GM19193 (cell line): ENCODE results near the gene SLC1A7.

Experiments
- POLR2A ChIP-seq: IDR thresholded peaks from 4 replicates; pipeline ENCODE4 v1.6.1; 2011; ENCODE audit not compliant: insufficient read depth, insufficient read length; ENCODE audit errors: extremely low read depth

SLC1A7 gene

GRCh38 chr1:53081384-53082066, 60.9 kb downstream of the SLC1A7 start:
- TF ChIP-seq POLR2A: no peak

- no peak for TF ChIP-seq POLR2A
Observed at GRCh38 chr1:53080769-53081168, 61.7 kb downstream of the SLC1A7 start.

GRCh38 chr1:53080041-53080440, 62.4 kb downstream of the SLC1A7 start:
- TF ChIP-seq POLR2A: no peak

- no peak for TF ChIP-seq POLR2A
Observed at GRCh38 chr1:53079251-53079650, 63.2 kb downstream of the SLC1A7 start.

- TF ChIP-seq POLR2A: no peak
Observed at GRCh38 chr1:53078333-53079101, 63.9 kb downstream of the SLC1A7 start.

- TF ChIP-seq POLR2A: no peak
Observed at GRCh38 chr1:53077599-53077965, 64.9 kb downstream of the SLC1A7 start.

- no peak for TF ChIP-seq POLR2A
Observed at GRCh38 chr1:53076721-53077598, 65.5 kb downstream of the SLC1A7 start.

GRCh38 chr1:53076165-53076564, 66.3 kb downstream of the SLC1A7 start:
- no peak for TF ChIP-seq POLR2A

- TF ChIP-seq POLR2A: no peak
Observed at GRCh38 chr1:53075761-53076163, 66.7 kb downstream of the SLC1A7 start.

- no peak for TF ChIP-seq POLR2A
Observed at GRCh38 chr1:53075206-53075605, 67.2 kb downstream of the SLC1A7 start.

GRCh38 chr1:53074313-53075154, 67.9 kb downstream of the SLC1A7 start:
- no peak for TF ChIP-seq POLR2A

- TF ChIP-seq POLR2A: no peak
Observed at GRCh38 chr1:53073868-53074311, 68.5 kb downstream of the SLC1A7 start.

- TF ChIP-seq POLR2A: no peak
Observed at GRCh38 chr1:53073287-53073686, 69.2 kb downstream of the SLC1A7 start.

- no peak for TF ChIP-seq POLR2A
Observed at GRCh38 chr1:53071915-53072314, 70.5 kb downstream of the SLC1A7 start.

- no peak for TF ChIP-seq POLR2A
Observed at GRCh38 chr1:53071167-53071865, 71.1 kb downstream of the SLC1A7 start.

- TF ChIP-seq POLR2A: no peak
Observed at GRCh38 chr1:53070621-53071020, 71.8 kb downstream of the SLC1A7 start.
